HepG2 (cell line): ENCODE measurements around the gene PIK3CB. TPM values are rescaled to one million over a fixed set of nuclear protein-coding genes. Genes with fewer than 3 reads are reported as not detected.
A peak's percentile ranks its signal among the peaks of the same experiment; 100 is the strongest.

Experiments
- EEA1 ChIP-seq: sonication (generic); formaldehyde crosslinking; IDR thresholded peaks from 2 replicates; pipeline ENCODE4 v1.5.1; 2020; ENCODE audit warnings: mild to moderate bottlenecking, missing genetic modification reagents, borderline replicate concordance
- FOXM1 ChIP-seq: sonication (generic); formaldehyde crosslinking; IDR thresholded peaks from 2 replicates; pipeline ENCODE4 v1.5.0; 2020; ENCODE audit warnings: missing genetic modification reagents
- GFI1 ChIP-seq: sonication (generic); formaldehyde crosslinking; IDR thresholded peaks from 2 replicates; pipeline ENCODE4 v1.5.0; 2020; ENCODE audit warnings: missing genetic modification reagents, mild to moderate bottlenecking, borderline replicate concordance
- HCFC1 ChIP-seq: fragments of 150-350 bp; IDR thresholded peaks from 2 replicates; pipeline ENCODE4 v1.6.1; 2014; ENCODE audit warnings: low read depth, low read length
- HIVEP1 ChIP-seq: sonication (generic); formaldehyde crosslinking; IDR thresholded peaks from 2 replicates; pipeline ENCODE4 v1.4.0; 2020; ENCODE audit warnings: mild to moderate bottlenecking, missing genetic modification reagents
- KDM2A ChIP-seq: sonication (generic); formaldehyde crosslinking; IDR thresholded peaks from 2 replicates; pipeline ENCODE4 v1.4.0; 2020; ENCODE audit warnings: low read depth, missing genetic modification reagents, borderline replicate concordance
- KDM3A ChIP-seq: IDR thresholded peaks from 2 replicates; pipeline ENCODE4 v1.6.1; 2018; ENCODE audit warnings: low read depth, missing compliant biosample characterization
- KDM6A ChIP-seq: IDR thresholded peaks from 2 replicates; pipeline ENCODE4 v1.6.1; 2016; ENCODE audit warnings: low read depth
- NR2F2 ChIP-seq: IDR thresholded peaks from 2 replicates; pipeline ENCODE4 v1.6.1; 2012; ENCODE audit warnings: low read depth, inconsistent platforms, borderline replicate concordance
- ONECUT2 ChIP-seq: sonication (generic); formaldehyde crosslinking; IDR thresholded peaks from 2 replicates; pipeline ENCODE4 v1.4.0; 2020; ENCODE audit warnings: missing genetic modification reagents
- POLR2G ChIP-seq: fragments of 200-400 bp; formaldehyde crosslinking; IDR thresholded peaks from 2 replicates; pipeline ENCODE4 v1.6.1; 2018; ENCODE audit warnings: mild to moderate bottlenecking, low read depth, low read length, moderate library complexity
- RARG ChIP-seq: sonication (generic); formaldehyde crosslinking; IDR thresholded peaks from 2 replicates; pipeline ENCODE4 v1.4.0; 2020; ENCODE audit warnings: low read depth, mild to moderate bottlenecking, missing genetic modification reagents
- SOX5 ChIP-seq: IDR thresholded peaks from 2 replicates; pipeline ENCODE4 v1.6.1; 2016; ENCODE audit warnings: borderline replicate concordance
- STAG1 ChIP-seq: sonication (generic); formaldehyde crosslinking; IDR thresholded peaks from 2 replicates; pipeline ENCODE4 v1.4.0; 2020; ENCODE audit warnings: missing genetic modification reagents
- ZBTB38 ChIP-seq: sonication (generic); formaldehyde crosslinking; IDR thresholded peaks from 2 replicates; pipeline ENCODE4 v1.5.1; 2020; ENCODE audit warnings: mild to moderate bottlenecking, missing genetic modification reagents
- ZNF121 ChIP-seq: sonication (generic); formaldehyde crosslinking; IDR thresholded peaks from 2 replicates; pipeline ENCODE4 v1.5.0; 2020; ENCODE audit warnings: mild to moderate bottlenecking, missing genetic modification reagents
- ZNF17 ChIP-seq: sonication (generic); formaldehyde crosslinking; IDR thresholded peaks from 2 replicates; pipeline ENCODE4 v1.5.0; 2020; ENCODE audit warnings: mild to moderate bottlenecking, missing genetic modification reagents
- ZNF367 ChIP-seq: sonication (generic); formaldehyde crosslinking; IDR thresholded peaks from 2 replicates; pipeline ENCODE4 v1.4.0; 2020; ENCODE audit warnings: missing genetic modification reagents, borderline replicate concordance
- ZNF598 ChIP-seq: sonication (generic); formaldehyde crosslinking; IDR thresholded peaks from 2 replicates; pipeline ENCODE4 v1.5.1; 2020; ENCODE audit warnings: mild to moderate bottlenecking, missing genetic modification reagents, borderline replicate concordance
- ZNF607 ChIP-seq: sonication (generic); formaldehyde crosslinking; IDR thresholded peaks from 2 replicates; pipeline ENCODE4 v1.5.1; 2020; ENCODE audit warnings: missing genetic modification reagents, mild to moderate bottlenecking, borderline replicate concordance
- polyA plus RNA-seq, 8 experiments: library from polyadenylated mRNA; depleted of rRNA in 3 of 8; stranded (reverse) in 7 of 8; unstranded in 1 of 8; fragments of >200 nt; fragmentation: Illumina TruSeq in 4 of 8; extraction: Trizol in 4 of 8; gene quantifications; 2 replicates each; pipeline versions ENCODE4 v1.2.1 to v1.2.3, GENCODE V29; 2011 to 2016; ENCODE audit warnings: low read depth in 4 of 8, missing spikeins in 1 of 8, mixed read lengths in 1 of 8; ENCODE audit not compliant: insufficient read depth in 1 of 8
- total RNA-seq, 5 experiments: library from RNA; depleted of rRNA; stranded (reverse); fragments of >200 nt; fragmentation: Illumina TruSeq; extraction: Trizol; gene quantifications; 2 replicates each; pipeline ENCODE4 v1.2.3, GENCODE V29; 2016; ENCODE audit warnings: low read depth in 1 of 5
- TF ChIP-seq, protein P1 (sequence below): IDR thresholded peaks from 2 replicates; pipeline ENCODE4 v1.6.1; 2012; ENCODE audit warnings: low read length, improper control_type of control experiment
- TF ChIP-seq, protein P2 (sequence below): sonication (generic); formaldehyde crosslinking; IDR thresholded peaks from 2 replicates; pipeline ENCODE4 v1.4.0; 2020; ENCODE audit warnings: low read depth, mild to moderate bottlenecking, missing genetic modification reagents
- TF ChIP-seq, protein P3 (sequence below): sonication (generic); formaldehyde crosslinking; IDR thresholded peaks from 2 replicates; pipeline ENCODE4 v1.9.0; 2021; ENCODE audit warnings: missing genetic modification reagents, borderline replicate concordance

The PIK3CB gene
- total and polyA plus RNA-seq, 2 of the 13 experiments (the other 11 are each of a cell fraction or from before 2014, with no cell fraction given): 6.6 to 18.7 TPM

DNA sequence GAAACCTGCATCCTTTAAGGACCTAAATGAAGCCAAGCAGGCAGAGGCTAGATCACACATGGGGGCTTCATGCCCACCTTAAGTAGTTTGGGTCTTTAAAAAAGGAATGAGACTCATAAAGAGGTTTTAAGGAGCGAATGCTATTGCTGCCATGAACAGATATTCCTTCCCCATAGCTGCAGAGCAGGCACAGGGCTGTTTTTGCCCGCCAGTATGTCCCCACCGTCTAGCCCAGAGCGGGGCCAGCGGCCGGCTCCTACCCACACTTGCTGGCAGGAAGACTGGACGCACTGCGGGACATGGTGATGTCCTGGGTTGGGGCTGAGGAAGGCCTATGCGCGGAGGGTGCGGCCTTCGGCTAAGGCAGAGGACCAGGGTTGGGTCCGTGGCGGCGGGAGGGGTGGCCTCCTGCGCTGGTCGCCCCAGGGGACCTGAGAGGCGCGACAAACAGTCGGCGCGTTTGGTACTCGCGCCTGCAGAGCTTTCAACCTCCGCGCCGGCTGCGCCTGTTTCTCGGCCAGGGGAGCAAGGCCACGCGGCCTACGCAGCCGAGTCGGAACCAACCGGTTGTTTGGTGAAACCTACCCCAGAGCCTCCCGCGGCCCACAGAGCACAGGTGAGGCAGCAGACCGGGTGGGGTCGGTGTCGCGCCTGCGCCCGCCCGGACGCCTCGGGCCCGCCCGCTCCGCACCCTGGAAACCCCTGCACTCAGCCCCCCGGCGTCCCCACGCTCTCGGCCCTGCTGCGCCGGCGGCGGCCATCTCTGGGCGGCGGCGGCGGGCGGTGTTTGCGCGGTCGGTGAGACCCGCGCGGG lies 226.2 kb downstream of the PIK3CB start, which contains the start of gene FAIM (continued):
- no peak for TF ChIP-seq NR2F2
- no peak; the same call in 1 of the 2 replicates for TF ChIP-seq ZNF121 (CRISPR knock-in tag)
- TF ChIP-seq, protein P1, sequence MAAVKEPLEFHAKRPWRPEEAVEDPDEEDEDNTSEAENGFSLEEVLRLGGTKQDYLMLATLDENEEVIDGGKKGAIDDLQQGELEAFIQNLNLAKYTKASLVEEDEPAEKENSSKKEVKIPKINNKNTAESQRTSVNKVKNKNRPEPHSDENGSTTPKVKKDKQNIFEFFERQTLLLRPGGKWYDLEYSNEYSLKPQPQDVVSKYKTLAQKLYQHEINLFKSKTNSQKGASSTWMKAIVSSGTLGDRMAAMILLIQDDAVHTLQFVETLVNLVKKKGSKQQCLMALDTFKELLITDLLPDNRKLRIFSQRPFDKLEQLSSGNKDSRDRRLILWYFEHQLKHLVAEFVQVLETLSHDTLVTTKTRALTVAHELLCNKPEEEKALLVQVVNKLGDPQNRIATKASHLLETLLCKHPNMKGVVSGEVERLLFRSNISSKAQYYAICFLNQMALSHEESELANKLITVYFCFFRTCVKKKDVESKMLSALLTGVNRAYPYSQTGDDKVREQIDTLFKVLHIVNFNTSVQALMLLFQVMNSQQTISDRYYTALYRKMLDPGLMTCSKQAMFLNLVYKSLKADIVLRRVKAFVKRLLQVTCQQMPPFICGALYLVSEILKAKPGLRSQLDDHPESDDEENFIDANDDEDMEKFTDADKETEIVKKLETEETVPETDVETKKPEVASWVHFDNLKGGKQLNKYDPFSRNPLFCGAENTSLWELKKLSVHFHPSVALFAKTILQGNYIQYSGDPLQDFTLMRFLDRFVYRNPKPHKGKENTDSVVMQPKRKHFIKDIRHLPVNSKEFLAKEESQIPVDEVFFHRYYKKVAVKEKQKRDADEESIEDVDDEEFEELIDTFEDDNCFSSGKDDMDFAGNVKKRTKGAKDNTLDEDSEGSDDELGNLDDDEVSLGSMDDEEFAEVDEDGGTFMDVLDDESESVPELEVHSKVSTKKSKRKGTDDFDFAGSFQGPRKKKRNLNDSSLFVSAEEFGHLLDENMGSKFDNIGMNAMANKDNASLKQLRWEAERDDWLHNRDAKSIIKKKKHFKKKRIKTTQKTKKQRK: no peak
- TF ChIP-seq STAG1 (CRISPR knock-in tag): 0 out of 2 replicates have a peak, but pooled peaks have one; percentile 25
- TF ChIP-seq ZNF607 (CRISPR knock-in tag): peak; percentile 86
- TF ChIP-seq, protein P2, sequence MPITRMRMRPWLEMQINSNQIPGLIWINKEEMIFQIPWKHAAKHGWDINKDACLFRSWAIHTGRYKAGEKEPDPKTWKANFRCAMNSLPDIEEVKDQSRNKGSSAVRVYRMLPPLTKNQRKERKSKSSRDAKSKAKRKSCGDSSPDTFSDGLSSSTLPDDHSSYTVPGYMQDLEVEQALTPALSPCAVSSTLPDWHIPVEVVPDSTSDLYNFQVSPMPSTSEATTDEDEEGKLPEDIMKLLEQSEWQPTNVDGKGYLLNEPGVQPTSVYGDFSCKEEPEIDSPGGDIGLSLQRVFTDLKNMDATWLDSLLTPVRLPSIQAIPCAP (CRISPR knock-in tag): no peak
- peak; percentile 52; the same call in 1 of the 2 replicates for TF ChIP-seq KDM3A (CRISPR knock-in tag)
- TF ChIP-seq POLR2G: peak; percentile 81
- TF ChIP-seq ZNF367: peak; percentile 81; the same call in 1 of the 2 replicates
- 0 out of 2 replicates have a peak, but pooled peaks have one; percentile 43 for TF ChIP-seq FOXM1
- TF ChIP-seq ZNF17 (CRISPR knock-in tag): no peak
- peak; percentile 55; the same call in 1 of the 2 replicates for TF ChIP-seq EEA1 (CRISPR knock-in tag)
- no peak for TF ChIP-seq GFI1 (CRISPR knock-in tag)
- TF ChIP-seq KDM6A (CRISPR knock-in tag): no peak
- no peak for TF ChIP-seq ONECUT2 (CRISPR knock-in tag)
- no peak for TF ChIP-seq HCFC1
- TF ChIP-seq SOX5 (CRISPR knock-in tag): no peak; the same call in 1 of the 2 replicates
- peak; percentile 65; the same call in 1 of the 2 replicates for TF ChIP-seq HIVEP1 (CRISPR knock-in tag)
- peak; percentile 67; the same call in 1 of the 2 replicates for TF ChIP-seq ZNF598 (CRISPR knock-in tag)
- peak; percentile 69; the same call in 1 of the 2 replicates for TF ChIP-seq ZBTB38
- no peak for TF ChIP-seq RARG (CRISPR knock-in tag)
- TF ChIP-seq, protein P3, sequence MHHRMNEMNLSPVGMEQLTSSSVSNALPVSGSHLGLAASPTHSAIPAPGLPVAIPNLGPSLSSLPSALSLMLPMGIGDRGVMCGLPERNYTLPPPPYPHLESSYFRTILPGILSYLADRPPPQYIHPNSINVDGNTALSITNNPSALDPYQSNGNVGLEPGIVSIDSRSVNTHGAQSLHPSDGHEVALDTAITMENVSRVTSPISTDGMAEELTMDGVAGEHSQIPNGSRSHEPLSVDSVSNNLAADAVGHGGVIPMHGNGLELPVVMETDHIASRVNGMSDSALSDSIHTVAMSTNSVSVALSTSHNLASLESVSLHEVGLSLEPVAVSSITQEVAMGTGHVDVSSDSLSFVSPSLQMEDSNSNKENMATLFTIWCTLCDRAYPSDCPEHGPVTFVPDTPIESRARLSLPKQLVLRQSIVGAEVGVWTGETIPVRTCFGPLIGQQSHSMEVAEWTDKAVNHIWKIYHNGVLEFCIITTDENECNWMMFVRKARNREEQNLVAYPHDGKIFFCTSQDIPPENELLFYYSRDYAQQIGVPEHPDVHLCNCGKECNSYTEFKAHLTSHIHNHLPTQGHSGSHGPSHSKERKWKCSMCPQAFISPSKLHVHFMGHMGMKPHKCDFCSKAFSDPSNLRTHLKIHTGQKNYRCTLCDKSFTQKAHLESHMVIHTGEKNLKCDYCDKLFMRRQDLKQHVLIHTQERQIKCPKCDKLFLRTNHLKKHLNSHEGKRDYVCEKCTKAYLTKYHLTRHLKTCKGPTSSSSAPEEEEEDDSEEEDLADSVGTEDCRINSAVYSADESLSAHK: no peak
- TF ChIP-seq KDM2A (CRISPR knock-in tag): peak; percentile 86
